BLaER1 treated with 17β-estradiol and CSF1 and Interleukin-3, amounts not matched to agents 10 nM and 100 nM (cell line): ENCODE results near the gene ADGRB3.

ENCODE experiments used
- H3K27ac ChIP-seq, 11 experiments: shearing (Covaris generic); formaldehyde crosslinking; 2 replicates each; pipeline ENCODE4 v1.8.1; 2022
- H3K27me3 ChIP-seq, 11 experiments: shearing (Covaris generic); formaldehyde crosslinking; 2 replicates each; pipeline ENCODE4 v1.8.1; 2022
- H3K36me3 ChIP-seq, 11 experiments: shearing (Covaris generic); formaldehyde crosslinking; 2 replicates each; pipeline ENCODE4 v1.8.1; 2022
- H3K4me1 ChIP-seq, 10 experiments: shearing (Covaris generic); formaldehyde crosslinking; 2 replicates each; pipeline ENCODE4 v1.8.1; 2022
- H3K4me2 ChIP-seq, 11 experiments: shearing (Covaris generic); formaldehyde crosslinking; 2 replicates each; pipeline ENCODE4 v1.8.1; 2022
- H3K4me3 ChIP-seq, 10 experiments: shearing (Covaris generic); formaldehyde crosslinking; 2 replicates each; pipeline ENCODE4 v1.8.1; 2022
- H3K9ac ChIP-seq, 11 experiments: shearing (Covaris generic); formaldehyde crosslinking; 2 replicates each; pipeline ENCODE4 v1.8.1; 2022
- H3K9me3 ChIP-seq, 11 experiments: shearing (Covaris generic); formaldehyde crosslinking; replicated peaks in 1 of 11; 2 replicates each; pipeline ENCODE4 v1.8.1; 2022
- H4K20me1 ChIP-seq, 11 experiments: shearing (Covaris generic); formaldehyde crosslinking; 2 replicates each; pipeline ENCODE4 v1.8.1; 2022
- Cebpa-rat ChIP-seq, 11 experiments: shearing (Covaris generic); IDR thresholded peaks; 2 replicates each; pipeline ENCODE4 v1.8.1; 2022

ADGRB3 gene

GRCh38 chr6:69138893-69139494, 503.9 kb downstream of the ADGRB3 start:
- Histone ChIP-seq H4K20me1 (no peaks in the 10 kb centered on the region), H3K9ac (no peak overlapping the region), H3K9me3 (no peaks in the 10 kb centered on the region), H3K4me2 (no peak overlapping the region), H3K4me3 (no peak overlapping the region), H3K27ac (no peak overlapping the region), H3K27me3 (no peaks in the 10 kb centered on the region), H3K36me3 (no peaks in the 10 kb centered on the region), H3K4me1 (no peaks in the 10 kb centered on the region)
- TF ChIP-seq Cebpa-rat (IDR thresholded peaks at IDR 0.05) = no peak

- TF ChIP-seq Cebpa-rat (IDR thresholded peaks at IDR 0.05) = no peak
- no peak overlapping the region for H3K9ac ChIP-seq
- peaks cover 17 to 19% (median 18%) of the 10 kb centered on the region in 11 experiments for H3K9me3 ChIP-seq
Measured at GRCh38 chr6:69145062-69145461, 510.0 kb downstream of the ADGRB3 start.

DNA sequence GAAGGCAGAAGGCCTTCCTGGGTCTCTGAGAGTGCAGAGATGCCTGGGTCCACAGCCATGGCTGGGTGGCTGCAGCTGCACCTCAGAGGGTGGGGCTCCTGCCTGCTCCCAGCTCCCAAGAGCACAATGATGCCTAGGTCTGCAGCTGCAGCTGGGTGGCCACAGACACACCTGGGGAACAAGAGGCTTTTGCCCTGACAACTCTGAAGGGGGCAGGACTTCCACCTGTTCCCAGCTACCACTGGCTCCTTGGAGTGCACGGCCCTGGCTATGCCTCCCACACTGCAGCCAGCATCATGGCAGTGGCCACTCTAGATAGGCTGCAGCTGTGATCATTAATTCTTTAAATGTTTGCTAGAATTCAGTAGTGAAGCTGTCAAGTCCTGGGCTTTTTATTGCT, 511.3 kb downstream of the ADGRB3 start:
- Histone ChIP-seq H3K4me2 (no peak overlapping the region), H3K4me3 (no peak overlapping the region), H3K27me3 (no peaks in the 10 kb centered on the region), H3K9me3 (peaks cover 17 to 19% (median 18%) of the 10 kb centered on the region in 11 experiments), H3K27ac (no peak overlapping the region), H4K20me1 (no peaks in the 10 kb centered on the region), H3K4me1 (no peaks in the 10 kb centered on the region), H3K9ac (no peak overlapping the region), H3K36me3 (no peaks in the 10 kb centered on the region)
- no peak for TF ChIP-seq Cebpa-rat (IDR thresholded peaks at IDR 0.05)

More at GRCh38 chr6:69145062-69145461, 510.0 kb downstream of the ADGRB3 start:
- H3K27ac ChIP-seq = no peak overlapping the region
- H4K20me1 ChIP-seq = no peaks in the 10 kb centered on the region
- no peak overlapping the region for H3K4me2 ChIP-seq
- H3K4me3 ChIP-seq = no peak overlapping the region
- no peaks in the 10 kb centered on the region for H3K27me3 ChIP-seq
- H3K4me1 ChIP-seq = no peaks in the 10 kb centered on the region
- no peaks in the 10 kb centered on the region for H3K36me3 ChIP-seq

- Histone ChIP-seq H3K4me3 (no peak overlapping the region), H3K27ac (no peak overlapping the region), H3K36me3 (no peaks in the 10 kb centered on the region), H3K9ac (no peak overlapping the region), H4K20me1 (no peaks in the 10 kb centered on the region), H3K27me3 (no peaks in the 10 kb centered on the region), H3K4me2 (no peak overlapping the region), H3K9me3 (no peaks in the 10 kb centered on the region), H3K4me1 (no peaks in the 10 kb centered on the region)
- TF ChIP-seq Cebpa-rat (IDR thresholded peaks at IDR 0.05) = no peak
Measured at GRCh38 chr6:69155467-69155866, 520.4 kb downstream of the ADGRB3 start.

- no peaks in the 10 kb centered on the region for H4K20me1 ChIP-seq
- no peak overlapping the region for H3K9ac ChIP-seq
- no peak for TF ChIP-seq Cebpa-rat (IDR thresholded peaks at IDR 0.05)
- no peaks in the 10 kb centered on the region for H3K4me1 ChIP-seq
- H3K36me3 ChIP-seq = no peaks in the 10 kb centered on the region
- H3K27ac ChIP-seq = no peak overlapping the region
- no peak overlapping the region for H3K4me2 ChIP-seq
- no peaks in the 10 kb centered on the region for H3K9me3 ChIP-seq
- H3K4me3 ChIP-seq = no peak overlapping the region
- no peaks in the 10 kb centered on the region for H3K27me3 ChIP-seq
Measured at GRCh38 chr6:69162811-69163210, 527.7 kb downstream of the ADGRB3 start.

- TF ChIP-seq Cebpa-rat (IDR thresholded peaks at IDR 0.05) = no peak
- Histone ChIP-seq H3K27me3 (no peaks in the 10 kb centered on the region), H3K4me3 (no peak overlapping the region), H3K4me1 (no peaks in the 10 kb centered on the region), H3K27ac (no peak overlapping the region), H4K20me1 (no peaks in the 10 kb centered on the region), H3K36me3 (no peaks in the 10 kb centered on the region), H3K4me2 (no peak overlapping the region), H3K9ac (no peak overlapping the region), H3K9me3 (no peaks in the 10 kb centered on the region)
Measured at GRCh38 chr6:69164564-69165229, 529.6 kb downstream of the ADGRB3 start.

DNA sequence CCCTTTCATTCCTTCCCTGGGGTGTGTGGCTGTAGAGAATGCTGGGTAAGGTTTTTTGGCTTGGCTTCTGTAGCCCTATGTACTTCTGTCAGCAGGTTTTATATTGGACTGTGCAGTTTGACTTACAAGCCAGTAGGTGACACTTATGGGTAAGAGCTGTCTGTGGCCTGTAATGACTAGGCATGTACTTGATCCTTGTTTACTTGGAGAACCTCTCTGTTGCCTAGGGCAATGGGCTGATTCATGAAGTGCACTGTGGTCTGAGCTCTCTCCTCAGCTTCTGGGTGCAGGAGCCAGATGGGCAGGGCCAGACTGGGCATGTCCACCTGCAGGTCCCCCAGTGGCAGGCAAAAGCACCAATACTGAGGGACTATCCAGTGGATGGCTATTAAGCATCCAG, 544.6 kb downstream of the ADGRB3 start:
- no peaks in the 10 kb centered on the region for H4K20me1 ChIP-seq
- no peak overlapping the region for H3K4me2 ChIP-seq
- no peak for TF ChIP-seq Cebpa-rat (IDR thresholded peaks at IDR 0.05)
- no peaks in the 10 kb centered on the region for H3K9me3 ChIP-seq
- no peak overlapping the region for H3K4me3 ChIP-seq
- H3K27me3 ChIP-seq = no peaks in the 10 kb centered on the region
- no peak overlapping the region for H3K9ac ChIP-seq
- H3K4me1 ChIP-seq = no peaks in the 10 kb centered on the region
- H3K27ac ChIP-seq = no peak overlapping the region
- no peaks in the 10 kb centered on the region for H3K36me3 ChIP-seq

- Histone ChIP-seq H3K4me2 (no peak overlapping the region), H4K20me1 (no peaks in the 10 kb centered on the region), H3K9me3 (no peaks in the 10 kb centered on the region), H3K27me3 (no peaks in the 10 kb centered on the region), H3K4me3 (no peak overlapping the region), H3K4me1 (no peaks in the 10 kb centered on the region), H3K27ac (no peak overlapping the region), H3K9ac (no peak overlapping the region), H3K36me3 (no peaks in the 10 kb centered on the region)
- TF ChIP-seq Cebpa-rat (IDR thresholded peaks at IDR 0.05) = no peak
Measured at GRCh38 chr6:69180361-69181067, 545.4 kb downstream of the ADGRB3 start.

DNA sequence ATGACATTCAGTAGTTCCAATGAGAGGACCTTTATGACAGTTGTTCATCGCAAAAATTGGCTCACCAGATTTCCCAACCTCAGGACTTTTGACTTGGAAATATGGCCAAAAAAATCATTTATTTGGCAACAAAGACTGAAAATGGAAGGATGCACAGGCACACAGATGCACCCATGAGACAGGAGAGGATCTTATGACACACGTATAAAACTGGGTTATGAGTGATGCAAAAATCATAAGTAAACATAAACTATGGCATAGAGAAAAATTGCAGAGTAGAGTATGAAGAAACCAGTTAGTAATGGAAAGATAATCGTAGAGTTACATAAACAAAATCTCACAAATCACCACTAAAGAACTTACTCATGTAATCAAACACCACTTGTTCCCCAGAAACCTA, 546.9 kb downstream of the ADGRB3 start:
- Histone ChIP-seq H3K4me2 (no peak overlapping the region), H4K20me1 (no peaks in the 10 kb centered on the region), H3K4me1 (no peaks in the 10 kb centered on the region), H3K27me3 (no peaks in the 10 kb centered on the region), H3K4me3 (no peak overlapping the region), H3K9me3 (no peaks in the 10 kb centered on the region), H3K9ac (no peak overlapping the region), H3K27ac (no peak overlapping the region), H3K36me3 (no peaks in the 10 kb centered on the region)
- no peak for TF ChIP-seq Cebpa-rat (IDR thresholded peaks at IDR 0.05)

DNA sequence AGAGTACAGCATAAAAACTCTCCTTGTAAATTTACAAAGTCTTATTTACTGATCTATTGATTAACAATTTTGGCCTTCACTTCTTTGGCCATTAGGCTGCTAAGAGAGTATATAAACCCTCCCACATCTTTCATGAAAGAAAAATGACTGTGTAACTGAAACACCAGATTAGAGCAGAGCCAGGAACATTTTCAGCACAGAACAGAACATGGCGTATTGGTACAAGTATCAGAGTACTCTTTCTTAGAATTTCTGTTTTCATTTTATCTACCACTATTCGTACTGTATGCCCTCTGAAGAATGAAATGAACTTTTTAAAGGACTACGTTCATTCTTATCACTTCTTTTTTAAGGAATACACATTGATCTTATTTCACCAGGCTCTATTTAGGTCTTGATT, 550.2 kb downstream of the ADGRB3 start:
- H3K9ac ChIP-seq = no peak overlapping the region
- no peaks in the 10 kb centered on the region for H3K27me3 ChIP-seq
- H3K4me1 ChIP-seq = no peaks in the 10 kb centered on the region
- no peak overlapping the region for H3K27ac ChIP-seq
- TF ChIP-seq Cebpa-rat (IDR thresholded peaks at IDR 0.05) = no peak
- H4K20me1 ChIP-seq = no peaks in the 10 kb centered on the region
- no peaks in the 10 kb centered on the region for H3K9me3 ChIP-seq
- no peaks in the 10 kb centered on the region for H3K36me3 ChIP-seq
- H3K4me3 ChIP-seq = no peak overlapping the region
- no peak overlapping the region for H3K4me2 ChIP-seq
